ENCODE results near the gene PPARGC1A.

Gene PPARGC1A

GRCh38 chr4:23828779-23829178, 61.1 kb downstream of the PPARGC1A start:
- H3K9ac ChIP-seq (ENCODE audit: low read depth, low read length): no peak overlapping the region
- H3K4me2 ChIP-seq (ENCODE audit: low read length): no peak overlapping the region
- H3K4me1 ChIP-seq (ENCODE audit: control insufficient read depth, insufficient read depth, low read length): no peaks in the 10 kb centered on the region
- no peak overlapping the region for H3K4me3 ChIP-seq (ENCODE audit: low read length)
- no peaks in the 10 kb centered on the region for H3K36me3 ChIP-seq (ENCODE audit: insufficient read depth, low read length)
- no peaks in the 10 kb centered on the region for H3K27me3 ChIP-seq (ENCODE audit: control insufficient read depth, insufficient read depth, low read length)
- no peaks in the 10 kb centered on the region for H3K9me3 ChIP-seq (replicated peaks; ENCODE audit: low read length)

- Histone ChIP-seq H3K9ac (ENCODE audit: low read depth, low read length) (no peak overlapping the region), H3K4me3 (ENCODE audit: low read length) (no peak overlapping the region), H3K4me1 (ENCODE audit: control insufficient read depth, insufficient read depth, low read length) (no peaks in the 10 kb centered on the region), H3K9me3 (replicated peaks; ENCODE audit: low read length) (no peaks in the 10 kb centered on the region), H3K4me2 (ENCODE audit: low read length) (no peak overlapping the region), H3K36me3 (ENCODE audit: insufficient read depth, low read length) (no peaks in the 10 kb centered on the region), H3K27me3 (ENCODE audit: control insufficient read depth, insufficient read depth, low read length) (no peaks in the 10 kb centered on the region)
Observed at GRCh38 chr4:23828020-23828715, 61.7 kb downstream of the PPARGC1A start.

GRCh38 chr4:23822181-23822580, 67.7 kb downstream of the PPARGC1A start:
- H3K9me3 ChIP-seq (replicated peaks; ENCODE audit: low read length): no peaks in the 10 kb centered on the region
- no peak overlapping the region for H3K4me2 ChIP-seq (ENCODE audit: low read length)
- no peak overlapping the region for H3K9ac ChIP-seq (ENCODE audit: low read depth, low read length)
- no peaks in the 10 kb centered on the region for H3K36me3 ChIP-seq (ENCODE audit: insufficient read depth, low read length)
- no peak overlapping the region for H3K4me3 ChIP-seq (ENCODE audit: low read length)
- H3K27me3 ChIP-seq (ENCODE audit: control insufficient read depth, insufficient read depth, low read length): no peaks in the 10 kb centered on the region
- peaks cover 3% of the 10 kb centered on the region for H3K4me1 ChIP-seq (ENCODE audit: control insufficient read depth, insufficient read depth, low read length)

- no peak overlapping the region for H3K4me3 ChIP-seq (ENCODE audit: low read length)
- H3K4me1 ChIP-seq (ENCODE audit: control insufficient read depth, insufficient read depth, low read length): peaks cover 3% of the 10 kb centered on the region
- no peaks in the 10 kb centered on the region for H3K27me3 ChIP-seq (ENCODE audit: control insufficient read depth, insufficient read depth, low read length)
- H3K9me3 ChIP-seq (replicated peaks; ENCODE audit: low read length): no peaks in the 10 kb centered on the region
- no peaks in the 10 kb centered on the region for H3K36me3 ChIP-seq (ENCODE audit: insufficient read depth, low read length)
- H3K4me2 ChIP-seq (ENCODE audit: low read length): no peak overlapping the region
- no peak overlapping the region for H3K9ac ChIP-seq (ENCODE audit: low read depth, low read length)
Observed at GRCh38 chr4:23819041-23819511, 70.8 kb downstream of the PPARGC1A start.

GRCh38 chr4:23818097-23818885, 71.6 kb downstream of the PPARGC1A start:
- peaks cover 3% of the 10 kb centered on the region for H3K4me1 ChIP-seq (ENCODE audit: control insufficient read depth, insufficient read depth, low read length)
- no peaks in the 10 kb centered on the region for H3K36me3 ChIP-seq (ENCODE audit: insufficient read depth, low read length)
- no peaks in the 10 kb centered on the region for H3K9me3 ChIP-seq (replicated peaks; ENCODE audit: low read length)
- no peaks in the 10 kb centered on the region for H3K27me3 ChIP-seq (ENCODE audit: control insufficient read depth, insufficient read depth, low read length)
- H3K4me2 ChIP-seq (ENCODE audit: low read length): no peak overlapping the region
- H3K4me3 ChIP-seq (ENCODE audit: low read length): no peak overlapping the region
- H3K9ac ChIP-seq (ENCODE audit: low read depth, low read length): no peak overlapping the region

- Histone ChIP-seq H3K4me3 (ENCODE audit: low read length) (no peak overlapping the region), H3K9me3 (replicated peaks; ENCODE audit: low read length) (no peaks in the 10 kb centered on the region), H3K36me3 (ENCODE audit: insufficient read depth, low read length) (no peaks in the 10 kb centered on the region), H3K9ac (ENCODE audit: low read depth, low read length) (no peak overlapping the region), H3K4me2 (ENCODE audit: low read length) (no peak overlapping the region), H3K4me1 (ENCODE audit: control insufficient read depth, insufficient read depth, low read length) (no peaks in the 10 kb centered on the region), H3K27me3 (ENCODE audit: control insufficient read depth, insufficient read depth, low read length) (no peaks in the 10 kb centered on the region)
Observed at GRCh38 chr4:23814996-23815660, 74.7 kb downstream of the PPARGC1A start.

GRCh38 chr4:23814587-23814986, 75.3 kb downstream of the PPARGC1A start:
- Histone ChIP-seq H3K4me3 (ENCODE audit: low read length) (no peak overlapping the region), H3K9ac (ENCODE audit: low read depth, low read length) (no peak overlapping the region), H3K9me3 (replicated peaks; ENCODE audit: low read length) (no peaks in the 10 kb centered on the region), H3K4me2 (ENCODE audit: low read length) (no peak overlapping the region), H3K36me3 (ENCODE audit: insufficient read depth, low read length) (no peaks in the 10 kb centered on the region), H3K27me3 (ENCODE audit: control insufficient read depth, insufficient read depth, low read length) (no peaks in the 10 kb centered on the region), H3K4me1 (ENCODE audit: control insufficient read depth, insufficient read depth, low read length) (no peaks in the 10 kb centered on the region)

GRCh38 chr4:23811161-23811560, 78.7 kb downstream of the PPARGC1A start:
- Histone ChIP-seq H3K36me3 (ENCODE audit: insufficient read depth, low read length) (no peaks in the 10 kb centered on the region), H3K4me3 (ENCODE audit: low read length) (no peak overlapping the region), H3K9me3 (replicated peaks; ENCODE audit: low read length) (no peaks in the 10 kb centered on the region), H3K4me1 (ENCODE audit: control insufficient read depth, insufficient read depth, low read length) (no peaks in the 10 kb centered on the region), H3K4me2 (ENCODE audit: low read length) (no peak overlapping the region), H3K27me3 (ENCODE audit: control insufficient read depth, insufficient read depth, low read length) (no peaks in the 10 kb centered on the region), H3K9ac (ENCODE audit: low read depth, low read length) (no peak overlapping the region)

- H3K4me1 ChIP-seq (ENCODE audit: control insufficient read depth, insufficient read depth, low read length): no peaks in the 10 kb centered on the region
- H3K4me2 ChIP-seq (ENCODE audit: low read length): no peak overlapping the region
- no peak overlapping the region for H3K4me3 ChIP-seq (ENCODE audit: low read length)
- no peaks in the 10 kb centered on the region for H3K9me3 ChIP-seq (replicated peaks; ENCODE audit: low read length)
- no peaks in the 10 kb centered on the region for H3K36me3 ChIP-seq (ENCODE audit: insufficient read depth, low read length)
- no peak overlapping the region for H3K9ac ChIP-seq (ENCODE audit: low read depth, low read length)
- H3K27me3 ChIP-seq (ENCODE audit: control insufficient read depth, insufficient read depth, low read length): no peaks in the 10 kb centered on the region
Observed at GRCh38 chr4:23805450-23805851, 84.4 kb downstream of the PPARGC1A start.

- H3K4me3 ChIP-seq (ENCODE audit: low read length): no peak overlapping the region
- no peak overlapping the region for H3K9ac ChIP-seq (ENCODE audit: low read depth, low read length)
- no peaks in the 10 kb centered on the region for H3K4me1 ChIP-seq (ENCODE audit: control insufficient read depth, insufficient read depth, low read length)
- no peaks in the 10 kb centered on the region for H3K9me3 ChIP-seq (replicated peaks; ENCODE audit: low read length)
- no peaks in the 10 kb centered on the region for H3K27me3 ChIP-seq (ENCODE audit: control insufficient read depth, insufficient read depth, low read length)
- no peak overlapping the region for H3K4me2 ChIP-seq (ENCODE audit: low read length)
- no peaks in the 10 kb centered on the region for H3K36me3 ChIP-seq (ENCODE audit: insufficient read depth, low read length)
Observed at GRCh38 chr4:23789762-23790161, 100.1 kb downstream of the PPARGC1A start.

- H3K4me1 ChIP-seq (ENCODE audit: control insufficient read depth, insufficient read depth, low read length): no peaks in the 10 kb centered on the region
- H3K9ac ChIP-seq (ENCODE audit: low read depth, low read length): no peak overlapping the region
- H3K9me3 ChIP-seq (replicated peaks; ENCODE audit: low read length): no peaks in the 10 kb centered on the region
- H3K4me3 ChIP-seq (ENCODE audit: low read length): no peak overlapping the region
- H3K27me3 ChIP-seq (ENCODE audit: control insufficient read depth, insufficient read depth, low read length): no peaks in the 10 kb centered on the region
- H3K4me2 ChIP-seq (ENCODE audit: low read length): no peak overlapping the region
- H3K36me3 ChIP-seq (ENCODE audit: insufficient read depth, low read length): no peaks in the 10 kb centered on the region
Observed at GRCh38 chr4:23788460-23788859, 101.4 kb downstream of the PPARGC1A start.
